Measurements from ENCODE around the gene AMOTL1. TPM values are rescaled to one million over a fixed set of nuclear protein-coding genes. Genes with fewer than 3 reads are reported as not detected.
A peak's percentile ranks its signal among the peaks of the same experiment; 100 is the strongest.

Gene AMOTL1
- total RNA-seq, 2 experiments from 2014 or later = 4.4 to 4.8 TPM

- no peak overlapping the region for H3K4me3 Mint-ChIP-seq
- no peak overlapping the region for H3K27ac Mint-ChIP-seq
- POLR2A ChIA-PET = no interaction called here
- peaks cover 7% of the 10 kb centered on the region for H3K4me1 Mint-ChIP-seq
- H3K27me3 Mint-ChIP-seq = peaks cover 2% of the 10 kb centered on the region
- ATAC-seq (ENCODE audit: low read depth) = no peak
- no peaks in the 10 kb centered on the region for H3K9me3 Mint-ChIP-seq
- H3K36me3 Mint-ChIP-seq = no peaks in the 10 kb centered on the region
- DNase-seq = no peak
These were observed 103.5 kb downstream of the AMOTL1 start for GRCh38 chr11:94871491-94872185.

DNA sequence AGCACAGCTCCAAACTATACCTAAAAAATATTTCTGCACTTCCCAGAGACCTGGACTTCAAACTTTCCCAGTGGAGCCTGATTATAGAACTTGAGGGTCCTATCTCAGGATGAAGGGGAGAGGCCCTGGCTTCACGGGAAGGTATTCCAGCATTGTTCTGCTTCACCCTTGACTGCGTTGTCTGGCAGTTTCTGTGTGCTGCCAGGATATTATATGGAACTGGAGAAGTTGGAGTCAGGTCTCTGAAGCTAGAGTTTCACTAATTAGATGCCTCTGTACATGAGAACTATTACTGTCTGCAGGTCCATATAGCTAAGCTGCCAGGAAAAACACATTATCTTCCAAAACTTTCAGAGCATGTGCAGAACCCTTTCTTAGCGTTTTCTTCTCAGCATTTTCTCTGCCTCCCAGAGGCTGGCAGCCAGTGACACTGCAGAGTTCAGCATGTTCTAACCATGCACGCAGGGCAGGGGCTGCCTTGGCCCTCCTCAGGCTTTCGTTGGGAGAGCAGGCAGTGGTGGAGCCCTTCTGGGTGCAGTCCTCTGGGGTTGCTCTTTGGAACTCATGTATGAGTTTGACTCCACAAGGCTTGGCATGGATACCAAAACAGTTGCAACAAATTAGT is 105.9 kb downstream of the AMOTL1 start:
- DNase-seq (no peak), ATAC-seq (ENCODE audit: low read depth) (no peak)
- Mint-ChIP-seq H3K27ac (no peak overlapping the region), H3K9me3 (no peaks in the 10 kb centered on the region), H3K4me1 (peaks cover 12% of the 10 kb centered on the region), H3K27me3 (peaks cover 2% of the 10 kb centered on the region), H3K4me3 (no peak overlapping the region), H3K36me3 (no peaks in the 10 kb centered on the region)
- POLR2A ChIA-PET = no interaction called here

DNA sequence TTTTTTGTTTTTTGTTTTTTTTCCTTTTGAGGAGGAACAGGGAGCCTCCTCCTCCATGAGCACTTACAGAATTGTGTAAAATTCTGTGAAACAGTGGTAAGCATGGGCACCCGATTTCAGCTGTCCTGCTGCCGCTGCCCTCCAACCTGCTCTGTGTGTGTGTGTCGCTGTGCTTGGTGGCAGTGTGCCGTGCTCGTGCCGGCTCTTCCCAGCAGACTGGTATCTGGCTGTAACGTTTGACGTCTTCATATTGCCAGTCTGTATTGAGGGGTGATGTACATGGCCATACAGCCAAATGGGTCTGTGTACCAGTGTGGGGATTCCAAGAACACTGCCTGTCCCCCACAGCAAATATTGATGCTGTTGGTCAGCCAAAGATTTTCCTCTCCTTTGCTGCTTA is 108.1 kb downstream of the AMOTL1 start:
- Mint-ChIP-seq H3K27me3 (peaks cover 2% of the 10 kb centered on the region), H3K36me3 (no peaks in the 10 kb centered on the region), H3K4me3 (peak overlapping the region; percentile 65), H3K27ac (peak overlapping the region; percentile 61), H3K9me3 (no peaks in the 10 kb centered on the region), H3K4me1 (peaks cover 12% of the 10 kb centered on the region)
- ATAC-seq (ENCODE audit: low read depth) = no peak
- no peak for DNase-seq
- POLR2A ChIA-PET = interaction anchor here (0.6 to 0.8 kb wide), 2 partner anchors 133 to 191 kb away, joined by 3 to 5 read pairs; no protein-coding TSS in a partner anchor

- POLR2A ChIA-PET = interaction anchor here (0.6 to 0.8 kb wide), 3 partner anchors 134 to 244 kb away, joined by 3 to 5 read pairs (median 5); no protein-coding TSS in a partner anchor
These were observed 108.7 kb downstream of the AMOTL1 start for GRCh38 chr11:94876645-94877442.

DNA sequence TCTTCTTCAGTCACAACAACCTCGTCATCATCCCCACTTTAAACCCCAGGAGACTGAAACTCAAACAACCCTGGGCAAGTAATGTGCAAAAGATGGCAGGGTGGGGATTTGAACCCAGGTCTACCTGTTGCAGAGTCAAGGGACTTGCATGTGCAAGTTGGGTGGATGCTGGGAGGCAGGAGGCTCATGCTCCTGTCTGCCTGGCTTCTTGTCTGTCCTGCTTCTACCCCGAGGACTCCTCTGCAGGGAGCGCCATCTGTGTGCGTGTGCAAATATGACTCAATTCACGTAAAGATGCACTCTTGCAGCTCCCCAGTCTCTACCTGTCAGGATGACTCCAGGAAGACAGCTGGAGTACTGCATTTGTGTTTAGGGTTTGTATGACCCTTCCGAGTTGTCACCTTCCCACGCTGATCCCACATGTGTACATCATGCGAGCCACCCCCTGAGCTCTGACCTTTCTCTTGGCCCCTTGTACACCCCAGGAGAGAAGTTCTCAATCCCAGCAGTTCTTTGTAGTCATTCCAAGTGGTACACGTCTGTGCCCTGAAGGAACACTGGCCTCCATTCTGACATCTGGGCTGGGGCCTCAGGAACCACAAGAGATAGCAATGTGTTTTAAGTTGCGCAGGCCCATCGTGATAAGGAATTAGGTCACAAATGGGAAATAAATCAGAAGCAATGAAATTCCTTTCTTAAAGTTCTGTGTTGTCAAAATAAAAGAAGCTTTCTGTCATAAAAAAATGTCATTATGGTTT is 109.5 kb downstream of the AMOTL1 start:
- Mint-ChIP-seq H3K27ac (no peak overlapping the region), H3K4me3 (no peak overlapping the region)
- POLR2A ChIA-PET = interaction anchor here (0.6 kb wide), 1 partner anchor 245 kb away, joined by 5 read pairs; no protein-coding TSS in a partner anchor

More at GRCh38 chr11:94876645-94877442, 108.7 kb downstream of the AMOTL1 start:
- ATAC-seq (ENCODE audit: low read depth) (peak; percentile 100), DNase-seq (peak; percentile 59)
- Mint-ChIP-seq H3K4me3 (peak overlapping the region; percentile 65), H3K36me3 (no peaks in the 10 kb centered on the region), H3K27ac (peak overlapping the region; percentile 61), H3K4me1 (peaks cover 12% of the 10 kb centered on the region), H3K9me3 (no peaks in the 10 kb centered on the region), H3K27me3 (peaks cover 2% of the 10 kb centered on the region)

GRCh38 chr11:94879006-94879405 is 110.8 kb downstream of the AMOTL1 start:
- Mint-ChIP-seq H3K27ac (no peak overlapping the region), H3K27me3 (no peaks in the 10 kb centered on the region), H3K4me1 (peaks cover 13% of the 10 kb centered on the region), H3K9me3 (no peaks in the 10 kb centered on the region), H3K4me3 (no peak overlapping the region), H3K36me3 (no peaks in the 10 kb centered on the region)
- DNase-seq = no peak
- POLR2A ChIA-PET = no interaction called here
- ATAC-seq (ENCODE audit: low read depth) = no peak

More for the DNA sequence above, 109.5 kb downstream of the AMOTL1 start:
- peaks cover 12% of the 10 kb centered on the region for H3K4me1 Mint-ChIP-seq
- H3K9me3 Mint-ChIP-seq = no peaks in the 10 kb centered on the region
- no peaks in the 10 kb centered on the region for H3K36me3 Mint-ChIP-seq
- no peaks in the 10 kb centered on the region for H3K27me3 Mint-ChIP-seq
- ATAC-seq (ENCODE audit: low read depth) = no peak
- DNase-seq = no peak

DNA sequence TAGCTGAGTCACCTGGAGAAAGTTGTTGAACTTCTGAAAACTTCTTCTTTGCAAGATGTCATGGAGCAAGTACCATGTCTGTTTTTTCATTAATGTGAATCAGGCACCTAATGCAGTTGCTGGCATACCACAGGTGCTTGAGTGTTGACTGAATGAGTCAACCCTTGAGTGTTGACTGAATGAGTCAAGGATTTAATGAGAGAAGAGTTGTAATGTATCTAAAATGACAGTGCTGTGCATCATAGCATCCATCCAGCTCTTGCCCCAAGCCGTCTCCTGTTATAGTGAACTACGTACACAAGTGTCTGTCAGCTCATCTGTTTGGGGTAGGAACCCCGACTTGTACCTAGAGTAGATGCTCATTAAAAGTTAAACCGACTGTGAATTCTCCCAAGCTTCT is 112.1 kb downstream of the AMOTL1 start:
- no peak for DNase-seq
- ATAC-seq (ENCODE audit: low read depth) = no peak
- no peak overlapping the region for H3K27ac Mint-ChIP-seq

DNA sequence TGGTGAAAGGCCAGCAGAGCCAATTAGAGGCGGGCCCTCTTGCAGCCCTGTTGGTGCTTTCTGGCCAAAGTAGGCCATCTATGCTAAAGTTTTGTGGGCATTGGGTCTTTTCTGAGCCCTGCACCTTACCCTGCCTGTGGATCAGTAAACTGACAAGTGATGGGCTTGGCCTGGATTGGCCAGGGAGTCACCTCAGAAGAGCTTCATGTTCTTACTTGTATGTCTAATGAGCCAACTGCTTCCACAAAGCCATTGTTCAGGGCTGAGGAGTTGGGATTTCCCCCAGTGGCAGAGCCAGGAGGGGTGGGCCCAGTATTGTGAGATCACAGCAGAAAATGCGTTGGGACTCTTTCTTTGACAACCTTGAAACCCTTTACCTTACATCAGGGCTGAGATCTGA is 114.8 kb downstream of the AMOTL1 start:
- Mint-ChIP-seq H3K36me3 (no peaks in the 10 kb centered on the region), H3K4me1 (peaks cover 8% of the 10 kb centered on the region), H3K27me3 (no peaks in the 10 kb centered on the region), H3K9me3 (no peaks in the 10 kb centered on the region), H3K4me3 (no peak overlapping the region), H3K27ac (no peak overlapping the region)
- POLR2A ChIA-PET = no interaction called here
- DNase-seq = no peak
- ATAC-seq (ENCODE audit: low read depth) = no peak

More for the DNA sequence above, 112.1 kb downstream of the AMOTL1 start:
- Mint-ChIP-seq H3K9me3 (no peaks in the 10 kb centered on the region), H3K4me1 (peaks cover 20% of the 10 kb centered on the region), H3K4me3 (no peak overlapping the region), H3K36me3 (no peaks in the 10 kb centered on the region), H3K27me3 (no peaks in the 10 kb centered on the region)
- POLR2A ChIA-PET = no interaction called here

DNA sequence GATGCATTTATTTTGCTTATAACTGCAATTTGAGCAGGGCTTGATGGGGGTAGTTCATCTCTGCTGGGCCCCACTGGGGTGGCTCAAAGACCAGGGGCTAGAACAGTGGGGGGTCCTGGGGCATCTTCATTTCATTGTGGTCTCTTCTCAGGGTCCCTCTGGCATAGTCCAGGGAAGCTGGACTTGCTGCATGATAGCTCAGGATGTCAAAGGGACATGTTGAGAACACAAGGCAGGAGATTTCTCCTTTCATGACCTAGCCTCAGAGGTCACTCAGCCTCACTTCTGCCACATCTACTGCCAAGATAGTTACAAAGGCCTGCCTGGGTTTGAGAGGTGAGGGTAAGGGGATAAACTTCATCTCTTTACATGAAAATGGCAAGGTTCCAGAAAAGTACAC is 115.7 kb downstream of the AMOTL1 start:
- no peak overlapping the region for H3K27ac Mint-ChIP-seq
- H3K27me3 Mint-ChIP-seq = peaks cover 2% of the 10 kb centered on the region
- POLR2A ChIA-PET = no interaction called here

GRCh38 chr11:94884376-94884775 is 116.2 kb downstream of the AMOTL1 start:
- POLR2A ChIA-PET = no interaction called here
- peak; percentile 42 for ATAC-seq (ENCODE audit: low read depth)
- peaks cover 8% of the 10 kb centered on the region for H3K4me1 Mint-ChIP-seq

More for the DNA sequence above, 115.7 kb downstream of the AMOTL1 start:
- Mint-ChIP-seq H3K36me3 (no peaks in the 10 kb centered on the region), H3K4me3 (no peak overlapping the region), H3K4me1 (peaks cover 8% of the 10 kb centered on the region), H3K9me3 (no peaks in the 10 kb centered on the region)
- ATAC-seq (ENCODE audit: low read depth) = no peak
- DNase-seq = no peak

DNA sequence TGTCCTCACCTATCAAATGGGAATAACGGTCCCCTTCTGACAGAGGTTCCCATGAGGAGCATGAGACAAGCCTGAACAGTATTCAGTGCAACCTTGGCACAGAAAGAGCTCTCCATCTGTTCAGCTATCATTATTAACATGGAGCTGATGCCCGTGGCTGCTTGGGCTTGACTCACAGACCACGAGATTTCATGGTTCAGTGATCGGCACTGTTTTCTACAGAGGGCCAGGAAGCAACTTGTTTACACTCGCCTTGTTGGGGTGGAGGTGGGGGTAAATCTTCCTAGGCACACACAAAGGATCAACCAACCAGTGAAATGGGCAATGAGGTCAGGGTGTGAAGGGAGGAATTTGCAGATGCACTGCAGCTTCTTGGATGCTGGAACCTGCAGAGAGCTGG is 117.0 kb downstream of the AMOTL1 start:
- H3K4me1 Mint-ChIP-seq = peaks cover 8% of the 10 kb centered on the region
- peaks cover 6% of the 10 kb centered on the region for H3K27me3 Mint-ChIP-seq
- POLR2A ChIA-PET = no interaction called here
- DNase-seq (no peak), ATAC-seq (ENCODE audit: low read depth) (no peak)
- no peak overlapping the region for H3K27ac Mint-ChIP-seq
- H3K9me3 Mint-ChIP-seq = no peaks in the 10 kb centered on the region
- no peaks in the 10 kb centered on the region for H3K36me3 Mint-ChIP-seq
- H3K4me3 Mint-ChIP-seq = no peak overlapping the region

More at GRCh38 chr11:94884376-94884775, 116.2 kb downstream of the AMOTL1 start:
- H3K27ac Mint-ChIP-seq = no peak overlapping the region
- no peaks in the 10 kb centered on the region for H3K9me3 Mint-ChIP-seq
- H3K27me3 Mint-ChIP-seq = peaks cover 6% of the 10 kb centered on the region
- no peak overlapping the region for H3K4me3 Mint-ChIP-seq
- no peak for DNase-seq
- no peaks in the 10 kb centered on the region for H3K36me3 Mint-ChIP-seq

GRCh38 chr11:94885581-94885980 is 117.4 kb downstream of the AMOTL1 start:
- DNase-seq (no peak), ATAC-seq (ENCODE audit: low read depth) (no peak)
- Mint-ChIP-seq H3K27me3 (peaks cover 6% of the 10 kb centered on the region), H3K27ac (no peak overlapping the region), H3K9me3 (no peaks in the 10 kb centered on the region), H3K4me3 (no peak overlapping the region), H3K4me1 (peaks cover 8% of the 10 kb centered on the region), H3K36me3 (no peaks in the 10 kb centered on the region)
- POLR2A ChIA-PET = no interaction called here

DNA sequence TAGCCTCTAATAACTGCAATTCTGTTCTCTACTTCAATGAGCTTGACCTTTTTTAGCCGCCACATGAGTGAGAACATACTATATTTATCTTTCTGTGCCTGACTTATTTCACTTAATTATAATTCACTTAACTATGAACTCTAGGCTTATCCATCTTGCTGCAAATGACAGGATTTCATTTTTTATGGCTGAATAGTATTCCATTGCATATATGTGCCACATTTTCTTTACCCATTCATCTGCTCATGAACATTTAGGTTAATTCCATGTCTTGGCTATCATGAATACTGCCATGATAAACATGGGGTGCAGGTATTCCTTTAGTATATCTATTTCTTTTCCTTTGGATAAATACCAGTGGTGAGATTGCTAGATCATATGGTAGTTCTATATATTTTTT is 120.0 kb downstream of the AMOTL1 start:
- no peaks in the 10 kb centered on the region for H3K36me3 Mint-ChIP-seq
- H3K4me1 Mint-ChIP-seq = peaks cover 8% of the 10 kb centered on the region
- H3K27me3 Mint-ChIP-seq = peaks cover 19% of the 10 kb centered on the region
- DNase-seq (no peak), ATAC-seq (ENCODE audit: low read depth) (no peak)
- H3K27ac Mint-ChIP-seq = no peak overlapping the region
- no peak overlapping the region for H3K4me3 Mint-ChIP-seq
- H3K9me3 Mint-ChIP-seq = peaks cover 3% of the 10 kb centered on the region
- POLR2A ChIA-PET = no interaction called here

All from activated naive CD8-positive, alpha-beta T cell treated with anti-CD3 and anti-CD28 coated beads, Interleukin-2, amount 10 ng/mL, durations not matched to agents 7 days and 5 days (primary cell).